HAP-1 (cell line): ENCODE results near the gene AANAT.

Source experiments
- DNase-seq, 2 experiments: peaks; one replicate each; pipeline ENCODE4 v3.0.0-alpha.2; 2016 to 2020; ENCODE audit warnings: low spot score in 2 of 2
- H3K27me3 ChIP-seq: fragments of 250-450 bp; sonication (Bioruptor Pico); 2 replicates; pipeline ENCODE4 v1.5.1; 2020; ENCODE audit warnings: low read depth, mild to moderate bottlenecking, moderate library complexity
- H3K36me3 ChIP-seq: fragments of 250-450 bp; sonication (Bioruptor Pico); replicated peaks from 2 replicates; pipeline ENCODE4 v1.5.1; 2020; ENCODE audit warnings: mild to moderate bottlenecking
- H3K4me1 ChIP-seq: fragments of 250-450 bp; sonication (Bioruptor Pico); 2 replicates; pipeline ENCODE4 v1.5.1; 2020; ENCODE audit warnings: mild to moderate bottlenecking
- H3K4me3 ChIP-seq: fragments of 250-450 bp; sonication (Bioruptor Pico); 2 replicates; pipeline ENCODE4 v1.5.1; 2020; ENCODE audit warnings: mild to moderate bottlenecking, moderate library complexity
- H3K9me3 ChIP-seq: fragments of 250-450 bp; sonication (Bioruptor Pico); 2 replicates; pipeline ENCODE4 v1.5.1; 2020; ENCODE audit warnings: mild to moderate bottlenecking, moderate library complexity
- in situ Hi-C: fragments of 300-500 bp; cut with MboI; formaldehyde crosslinking; loops from 3 replicates; pipeline ENCODE4 v1.14.3; 2020; ENCODE audit warnings: low sequenced_read_pairs, inconsistent platforms, mixed read lengths

AANAT gene

GRCh38 chr17:76493505-76494167 is 26.2 kb downstream of the AANAT start:
- Histone ChIP-seq H3K27me3 (no peaks in the 10 kb centered on the region), H3K4me1 (no peaks in the 10 kb centered on the region), H3K36me3 (no peaks in the 10 kb centered on the region), H3K9me3 (no peaks in the 10 kb centered on the region), H3K4me3 (no peak overlapping the region)
- DNase-seq: no peak
- in situ Hi-C loops: no loop called here

GRCh38 chr17:76495663-76496400 is 28.4 kb downstream of the AANAT start:
- no peaks in the 10 kb centered on the region for H3K9me3 ChIP-seq
- no peak overlapping the region for H3K4me3 ChIP-seq
- no peaks in the 10 kb centered on the region for H3K27me3 ChIP-seq
- no peak for DNase-seq
- H3K4me1 ChIP-seq: peaks cover 4% of the 10 kb centered on the region
- in situ Hi-C loops: no loop called here
- H3K36me3 ChIP-seq: no peaks in the 10 kb centered on the region

GRCh38 chr17:76496464-76496863 is 29.1 kb downstream of the AANAT start:
- no peaks in the 10 kb centered on the region for H3K36me3 ChIP-seq
- DNase-seq: no peak
- no peaks in the 10 kb centered on the region for H3K27me3 ChIP-seq
- H3K4me3 ChIP-seq: no peak overlapping the region
- H3K9me3 ChIP-seq: no peaks in the 10 kb centered on the region
- in situ Hi-C loops: no loop called here
- peaks cover 5% of the 10 kb centered on the region for H3K4me1 ChIP-seq

- H3K4me3 ChIP-seq: no peak overlapping the region
- no peaks in the 10 kb centered on the region for H3K9me3 ChIP-seq
- DNase-seq: no peak
- no peaks in the 10 kb centered on the region for H3K36me3 ChIP-seq
- in situ Hi-C loops: no loop called here
- H3K4me1 ChIP-seq: peaks cover 8% of the 10 kb centered on the region
- H3K27me3 ChIP-seq: no peaks in the 10 kb centered on the region
These were observed 30.2 kb downstream of the AANAT start for GRCh38 chr17:76497699-76497978.

- H3K36me3 ChIP-seq: no peaks in the 10 kb centered on the region
- no peaks in the 10 kb centered on the region for H3K27me3 ChIP-seq
- H3K4me1 ChIP-seq: peaks cover 8% of the 10 kb centered on the region
- no peak overlapping the region for H3K4me3 ChIP-seq
- peak in 1 of 2 experiments; percentile 26 for DNase-seq
- in situ Hi-C loops: no loop called here
- H3K9me3 ChIP-seq: no peaks in the 10 kb centered on the region
These were observed 30.8 kb downstream of the AANAT start for GRCh38 chr17:76497979-76498875.

GRCh38 chr17:76498876-76499251 is 31.5 kb downstream of the AANAT start:
- in situ Hi-C loops: no loop called here
- DNase-seq: no peak
- H3K36me3 ChIP-seq: no peaks in the 10 kb centered on the region
- no peaks in the 10 kb centered on the region for H3K27me3 ChIP-seq
- peaks cover 8% of the 10 kb centered on the region for H3K4me1 ChIP-seq
- H3K4me3 ChIP-seq: no peak overlapping the region
- no peaks in the 10 kb centered on the region for H3K9me3 ChIP-seq

DNA sequence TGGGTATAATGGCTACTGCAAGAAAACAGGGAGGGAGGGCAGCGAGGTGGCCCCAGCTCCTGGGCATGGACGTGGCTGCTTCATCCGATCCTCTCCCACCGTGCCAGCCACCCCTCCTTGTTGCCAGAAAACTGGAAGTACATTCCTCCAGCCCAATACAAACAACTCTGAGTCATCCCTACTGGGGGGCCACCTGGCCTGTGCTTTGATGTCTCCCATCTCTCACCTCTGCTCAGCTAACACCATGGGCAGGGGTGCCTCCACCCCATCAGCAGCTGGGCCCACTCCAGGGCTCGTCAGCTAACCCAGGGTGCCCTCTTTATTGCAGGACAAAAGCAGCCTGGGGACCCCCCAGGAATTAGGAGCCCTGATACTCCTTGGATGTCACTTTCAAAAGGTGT is 31.9 kb downstream of the AANAT start:
- H3K4me1 ChIP-seq: peaks cover 8% of the 10 kb centered on the region
- H3K4me3 ChIP-seq: no peak overlapping the region
- no peaks in the 10 kb centered on the region for H3K27me3 ChIP-seq
- no peaks in the 10 kb centered on the region for H3K36me3 ChIP-seq
- H3K9me3 ChIP-seq: no peaks in the 10 kb centered on the region
- in situ Hi-C loops: no loop called here
- no peak for DNase-seq

GRCh38 chr17:76500074-76500746 is 32.8 kb downstream of the AANAT start:
- DNase-seq: peak; percentile 23 to 75
- in situ Hi-C loops: no loop called here
- peaks cover 8% of the 10 kb centered on the region for H3K4me1 ChIP-seq
- H3K36me3 ChIP-seq: no peaks in the 10 kb centered on the region
- H3K4me3 ChIP-seq: peak overlapping the region; percentile 67
- H3K27me3 ChIP-seq: no peaks in the 10 kb centered on the region
- no peaks in the 10 kb centered on the region for H3K9me3 ChIP-seq

DNA sequence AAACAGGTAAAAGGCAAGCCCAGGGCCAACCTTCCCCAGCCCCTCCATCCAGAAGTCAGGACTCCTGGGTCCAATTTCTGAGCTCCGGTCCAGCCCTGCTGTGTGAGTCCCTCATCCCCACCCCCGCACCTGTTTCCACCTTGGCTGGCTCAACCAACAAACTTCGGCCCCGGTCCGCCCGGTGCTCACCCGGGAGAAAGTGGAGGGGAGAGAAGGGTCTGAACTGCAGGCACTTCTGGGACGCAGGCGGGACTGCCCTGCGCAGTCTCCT is 33.3 kb downstream of the AANAT start:
- Histone ChIP-seq H3K9me3 (no peaks in the 10 kb centered on the region), H3K36me3 (no peaks in the 10 kb centered on the region), H3K27me3 (no peaks in the 10 kb centered on the region), H3K4me3 (peak overlapping the region; percentile 67), H3K4me1 (peaks cover 8% of the 10 kb centered on the region)
- in situ Hi-C loops: no loop called here
- DNase-seq: peak in 1 of 2 experiments; percentile 38

DNA sequence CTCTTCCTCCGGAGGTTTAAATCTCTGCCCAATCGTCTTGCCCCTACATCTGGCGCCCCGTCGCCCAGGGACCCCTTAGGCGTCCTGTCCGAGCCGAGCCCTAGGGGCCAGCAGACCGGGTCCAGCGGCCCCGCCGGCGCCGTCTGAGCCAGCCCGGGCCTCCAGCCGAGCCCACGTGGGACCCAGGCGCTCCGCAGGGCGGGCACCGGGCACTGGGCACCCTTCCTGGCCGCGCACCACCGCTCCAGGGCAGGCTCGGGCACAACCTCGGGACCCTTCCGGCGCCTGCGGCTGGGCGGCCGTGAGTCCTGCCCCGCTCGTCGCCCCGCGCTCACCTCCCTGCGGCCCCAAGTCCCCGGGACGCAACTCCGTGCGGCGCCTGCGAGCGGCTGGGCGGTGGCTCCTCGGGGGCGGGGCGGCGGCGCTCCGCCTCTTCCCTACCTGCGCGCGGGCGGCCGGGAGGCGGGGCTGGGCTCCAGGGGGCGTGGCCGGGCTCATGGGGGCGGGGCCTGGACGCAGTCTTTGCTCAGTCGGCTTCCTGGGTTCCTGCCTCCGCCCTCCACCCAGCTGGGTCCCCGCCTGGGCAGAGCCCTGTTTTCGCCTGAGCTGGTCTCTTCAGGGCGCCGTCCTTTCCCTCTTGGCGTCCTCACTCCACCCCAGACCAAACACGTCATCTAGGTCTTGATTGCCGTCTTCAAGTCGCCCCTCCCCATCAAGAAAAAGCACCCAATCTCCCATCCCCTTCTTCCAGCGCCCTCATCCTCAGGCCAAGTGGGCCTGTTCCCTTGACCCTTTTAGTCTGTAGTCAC is 33.8 kb downstream of the AANAT start, which contains the start of gene RHBDF2:
Gene RHBDF2 (minus strand): TSS at position 406 of the 809 bp plus-strand sequence. CDS start 19,899 bp downstream, outside the sequence.
- H3K27me3 ChIP-seq: no peaks in the 10 kb centered on the region
- H3K4me1 ChIP-seq: peaks cover 8% of the 10 kb centered on the region
- H3K4me3 ChIP-seq: peak within 1 kb of the TSS; percentile 67
- peak; percentile 81 to 95 for DNase-seq
- no peaks in the 10 kb centered on the region for H3K9me3 ChIP-seq
- in situ Hi-C loops: no loop called here
- no peaks in the 10 kb centered on the region for H3K36me3 ChIP-seq

DNA sequence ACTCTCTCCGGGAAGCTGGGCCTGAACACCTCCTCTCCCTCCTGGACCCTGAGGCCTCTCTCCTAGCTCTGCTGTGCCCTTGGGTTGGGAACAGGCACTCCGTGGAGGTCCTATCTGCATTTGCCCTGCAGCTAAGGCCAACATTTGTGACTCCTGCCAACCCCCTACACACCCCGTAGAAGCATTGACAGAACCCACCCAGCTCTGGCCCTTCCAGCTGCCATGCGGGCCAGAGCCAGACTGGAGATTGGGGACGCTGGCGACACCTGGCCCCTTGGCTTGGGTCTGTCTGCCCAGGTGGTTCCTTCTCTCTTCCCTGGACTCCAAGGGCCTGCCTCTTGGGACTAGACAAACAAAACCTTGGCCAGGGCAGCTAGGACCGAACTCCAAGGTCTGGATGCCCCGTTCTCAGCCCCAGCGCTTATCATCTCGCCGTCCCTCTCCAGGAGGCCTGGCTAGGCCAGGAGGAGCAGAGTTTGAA is 34.5 kb downstream of the AANAT start:
- Histone ChIP-seq H3K36me3 (no peaks in the 10 kb centered on the region), H3K4me3 (peak overlapping the region; percentile 67), H3K4me1 (peaks cover 8% of the 10 kb centered on the region), H3K9me3 (no peaks in the 10 kb centered on the region), H3K27me3 (no peaks in the 10 kb centered on the region)
- DNase-seq: no peak
- in situ Hi-C loops: no loop called here

DNA sequence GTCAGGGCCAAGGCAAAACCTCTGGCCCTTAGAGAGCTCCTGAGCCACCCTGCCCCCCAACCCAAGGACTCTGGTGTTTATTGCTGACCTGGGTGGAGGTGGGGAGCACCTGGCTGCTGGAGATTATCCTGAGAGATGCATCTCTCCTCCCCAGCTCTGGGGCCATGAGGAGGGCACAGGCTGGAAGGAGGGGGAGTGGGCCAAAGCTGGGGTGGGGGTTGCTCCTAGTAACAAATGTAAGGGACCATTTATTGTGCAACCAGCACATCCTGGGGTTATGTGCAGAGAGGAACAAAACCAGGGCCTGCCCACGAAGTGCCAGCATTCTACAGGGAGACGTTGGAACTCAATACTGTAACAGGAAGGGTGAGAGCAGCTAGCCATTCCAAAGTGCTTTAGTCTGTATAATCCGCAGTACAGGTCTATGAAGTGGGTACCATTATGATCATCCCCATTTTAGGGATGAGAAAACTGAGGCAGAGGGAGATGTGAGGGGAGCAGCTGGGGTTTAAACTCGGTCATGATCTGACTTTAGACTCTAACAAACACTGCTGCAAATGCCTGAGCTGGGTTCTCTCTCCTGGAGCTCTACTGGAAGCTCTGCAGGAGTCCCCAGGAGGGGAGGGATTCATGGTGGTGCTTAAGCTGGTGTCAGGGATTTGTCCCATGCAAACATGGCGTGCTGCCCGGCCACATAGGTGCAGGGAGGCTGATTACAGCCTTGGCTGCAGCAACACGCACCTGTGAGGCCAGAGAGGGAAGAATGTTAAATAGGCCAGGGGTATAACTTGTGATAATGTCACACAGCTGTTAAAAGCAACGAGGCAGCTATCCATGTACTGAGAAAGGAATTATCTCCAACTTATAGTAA is 35.2 kb downstream of the AANAT start:
- Histone ChIP-seq H3K27me3 (no peaks in the 10 kb centered on the region), H3K4me1 (peaks cover 8% of the 10 kb centered on the region), H3K36me3 (no peaks in the 10 kb centered on the region), H3K9me3 (no peaks in the 10 kb centered on the region), H3K4me3 (no peak overlapping the region)
- in situ Hi-C loops: no loop called here
- no peak for DNase-seq
